H1 (cell line): Measurements from ENCODE around the gene MROH2A. TPM values are rescaled to one million over a fixed set of nuclear protein-coding genes. Genes with fewer than 3 reads are reported as not detected.

Source experiments
- CTCF ChIA-PET: fragments of 300-600 bp; sonication (Branson Sonifier 250); formaldehyde crosslinking; loops from one replicate; lab custom pipeline; 2021; ENCODE audit not compliant: partially characterized antibody; lab: Charles Lee
- POLR2A ChIA-PET: fragments of 300-600 bp; sonication (Branson Sonifier 250); formaldehyde crosslinking; loops from one replicate; lab custom pipeline; 2021; ENCODE audit warnings: inconsistent platforms; ENCODE audit not compliant: partially characterized antibody; lab: Charles Lee
- DNase-seq, 2 experiments: peaks; one replicate each; pipeline versions ENCODE4 v3.0.0 to v3.0.0-alpha.2; 2010 to 2022; ENCODE audit warnings: low spot score in 2 of 2, low read depth in 1 of 2, mixed read lengths in 1 of 2
- FAIRE-seq: peaks from 2 replicates; lab custom pipeline; 2011; peaks lifted over from hg19 to GRCh38; lab: Jason Lieb, UNC
- H2AFZ ChIP-seq: 2 replicates; pipeline ENCODE4 v1.8.1; 2012; ENCODE audit warnings: low read length, inconsistent platforms
- H2AK5ac ChIP-seq: 2 replicates; pipeline ENCODE4 v1.6.1; 2013; ENCODE audit warnings: low read depth, low read length
- H2BK120ac ChIP-seq: replicated peaks from 2 replicates; pipeline ENCODE3; 2013; ENCODE audit warnings: low read depth, low read length, inconsistent platforms
- H2BK12ac ChIP-seq: 2 replicates; pipeline ENCODE4 v1.6.1; 2013; ENCODE audit warnings: low read depth, low read length
- H2BK15ac ChIP-seq: 2 replicates; pipeline ENCODE4 v1.6.1; 2013; ENCODE audit warnings: low read length
- H2BK20ac ChIP-seq: 2 replicates; pipeline ENCODE4 v1.6.1; 2013; ENCODE audit warnings: low read length
- H2BK5ac ChIP-seq: 2 replicates; pipeline ENCODE4 v1.6.1; 2013; ENCODE audit warnings: low read depth, low read length
- H3K14ac ChIP-seq: 2 replicates; pipeline ENCODE4 v1.6.1; 2013; ENCODE audit warnings: inconsistent platforms; ENCODE audit not compliant: insufficient read length
- H3K18ac ChIP-seq: 2 replicates; pipeline ENCODE4 v1.6.1; 2013; ENCODE audit warnings: low read length; ENCODE audit errors: extremely low read depth
- H3K23ac ChIP-seq: 2 replicates; pipeline ENCODE4 v1.6.1; 2013; ENCODE audit warnings: inconsistent platforms; ENCODE audit not compliant: insufficient read length
- H3K23me2 ChIP-seq: 2 replicates; pipeline ENCODE4 v1.6.1; 2013; ENCODE audit warnings: low read depth, low read length
- H3K27ac ChIP-seq: 2 replicates; pipeline ENCODE4 v1.6.1; 2011; ENCODE audit warnings: low read depth, low read length, inconsistent platforms
- H3K27me3 ChIP-seq, 4 experiments: replicated peaks in 1 of 4; 1 replicate in 1 of 4; 2 replicates in 3 of 4; pipeline versions ENCODE4 v1.6.1 to v1.8.1; 2011 to 2013; ENCODE audit warnings: low read length in 3 of 4, mild to moderate bottlenecking in 3 of 4, inconsistent platforms in 2 of 4, mixed read lengths in 2 of 4, moderate library complexity in 1 of 4; ENCODE audit not compliant: control insufficient read depth in 3 of 4, insufficient read depth in 3 of 4; ENCODE audit errors: extremely low read depth in 1 of 4
- H3K36me3 ChIP-seq, 4 experiments: 2 replicates each; pipeline versions ENCODE4 v1.6.1 to v1.8.1; 2011 to 2013; ENCODE audit warnings: mild to moderate bottlenecking in 4 of 4, low read length in 3 of 4, moderate library complexity in 2 of 4, control low read depth in 1 of 4, inconsistent platforms in 1 of 4; ENCODE audit not compliant: insufficient read depth in 4 of 4, control insufficient read depth in 2 of 4
- H3K4ac ChIP-seq: replicated peaks from 2 replicates; pipeline ENCODE3; 2013; ENCODE audit warnings: low read length, low read depth, mixed read lengths, inconsistent platforms; ENCODE audit not compliant: insufficient read length
- H3K4me1 ChIP-seq, 4 experiments: replicated peaks in 1 of 4; 1 replicate in 1 of 4; 2 replicates in 3 of 4; pipeline versions ENCODE4 v1.6.1 to v1.8.1; 2011 to 2013; ENCODE audit warnings: low read length in 3 of 4, inconsistent platforms in 2 of 4, mixed read lengths in 1 of 4; ENCODE audit not compliant: insufficient read depth in 4 of 4, control insufficient read depth in 3 of 4
- H3K4me2 ChIP-seq, 2 experiments: 2 replicates each; pipeline versions ENCODE4 v1.6.1 to v1.8.1; 2011 to 2013; ENCODE audit warnings: low read depth in 2 of 2, low read length in 2 of 2, control low read depth in 1 of 2, inconsistent platforms in 1 of 2, mild to moderate bottlenecking in 1 of 2; ENCODE audit not compliant: insufficient read depth in 1 of 2
- H3K4me3 ChIP-seq, 4 experiments: fragments of 200-600, 300-600 bp in 1 of 4; sonication (generic), shearing (Covaris generic), sonication (Bioruptor Twin) in 1 of 4; 2 replicates each; pipeline versions ENCODE4 v1.5.1 to v1.8.1; 2011 to 2016; ENCODE audit warnings: low read length in 4 of 4, low read depth in 3 of 4, control low read depth in 2 of 4, inconsistent platforms in 2 of 4, mild to moderate bottlenecking in 2 of 4, mixed read lengths in 1 of 4, moderate library complexity in 1 of 4; ENCODE audit not compliant: insufficient read depth in 2 of 4; ENCODE audit errors: extremely low read depth in 1 of 4
- H3K56ac ChIP-seq: replicated peaks from 2 replicates; pipeline ENCODE3; 2013; ENCODE audit warnings: low read depth, mild to moderate bottlenecking, mixed read lengths, low read length, inconsistent platforms; ENCODE audit not compliant: insufficient read length
- H3K79me1 ChIP-seq: 2 replicates; pipeline ENCODE4 v1.6.1; 2013; ENCODE audit warnings: low read depth, low read length, control low read depth
- H3K79me2 ChIP-seq, 2 experiments: 2 replicates each; pipeline versions ENCODE4 v1.6.1 to v1.8.1; 2012 to 2013; ENCODE audit warnings: low read length in 2 of 2, mild to moderate bottlenecking in 2 of 2, inconsistent platforms in 1 of 2; ENCODE audit not compliant: insufficient read depth in 2 of 2, control insufficient read depth in 1 of 2
- H3K9ac ChIP-seq, 4 experiments: replicated peaks in 1 of 4; 1 replicate in 1 of 4; 2 replicates in 3 of 4; pipeline versions ENCODE4 v1.6.1 to v1.8.1; 2011 to 2013; ENCODE audit warnings: low read depth in 3 of 4, low read length in 3 of 4, control low read depth in 2 of 4, mild to moderate bottlenecking in 2 of 4, moderate library complexity in 2 of 4, inconsistent platforms in 1 of 4; ENCODE audit errors: extremely low read depth in 1 of 4
- H3K9me3 ChIP-seq, 2 experiments: 2 replicates each; pipeline versions ENCODE4 v1.6.1 to v1.8.1; 2012 to 2013; ENCODE audit warnings: mild to moderate bottlenecking in 2 of 2, moderate library complexity in 2 of 2, control low read depth in 1 of 2, inconsistent platforms in 1 of 2, low read depth in 1 of 2, low read length in 1 of 2, mixed read lengths in 1 of 2; ENCODE audit not compliant: insufficient read depth in 2 of 2
- H4K20me1 ChIP-seq, 2 experiments: replicated peaks in 1 of 2; 2 replicates each; pipeline versions ENCODE3 to v1.8.1; 2011 to 2013; ENCODE audit warnings: inconsistent platforms in 2 of 2, low read length in 2 of 2, mild to moderate bottlenecking in 1 of 2; ENCODE audit not compliant: insufficient read depth in 2 of 2, control insufficient read depth in 1 of 2
- H4K5ac ChIP-seq: 2 replicates; pipeline ENCODE4 v1.6.1; 2013; ENCODE audit warnings: low read length, low read depth, mixed read lengths, inconsistent platforms; ENCODE audit not compliant: insufficient read length
- H4K8ac ChIP-seq: 2 replicates; pipeline ENCODE4 v1.8.0; 2013; ENCODE audit warnings: mild to moderate bottlenecking, moderate library complexity, low read length, inconsistent platforms; ENCODE audit not compliant: insufficient read depth; ENCODE audit errors: extremely low read depth
- H4K91ac ChIP-seq: replicated peaks from 2 replicates; pipeline ENCODE3; 2013; ENCODE audit warnings: low read length, mixed read lengths, inconsistent platforms; ENCODE audit not compliant: insufficient read length
- CREB1 ChIP-seq: IDR thresholded peaks from 2 replicates; pipeline ENCODE4 v1.6.1; 2012; ENCODE audit warnings: inconsistent platforms
- FOSL1 ChIP-seq: IDR thresholded peaks from 2 replicates; pipeline ENCODE4 v1.6.1; 2011; ENCODE audit warnings: mild to moderate bottlenecking, low read depth, low read length, moderate library complexity; ENCODE audit not compliant: insufficient read depth
- HDAC6 ChIP-seq: IDR thresholded peaks from one replicate; pipeline ENCODE4 v1.7.1; 2012; ENCODE audit warnings: low read depth, mild to moderate bottlenecking, inconsistent platforms, low read length, moderate library complexity
- JUN ChIP-seq: IDR thresholded peaks from 2 replicates; pipeline ENCODE4 v1.6.1; 2011; ENCODE audit warnings: low read depth, mild to moderate bottlenecking, improper control_type of control experiment, low read length
- KDM1A ChIP-seq: fragments of 200-600, 300-600 bp; sonication (generic); IDR thresholded peaks from 2 replicates; pipeline ENCODE4 v1.7.1; 2016; ENCODE audit warnings: mild to moderate bottlenecking, low read length, borderline replicate concordance
- RAD21 ChIP-seq, 2 experiments: IDR thresholded peaks in 1 of 2; conservative IDR thresholded peaks in 1 of 2; 2 replicates each; pipeline ENCODE4 v1.6.1; 2011; ENCODE audit warnings: low read depth in 2 of 2, low read length in 2 of 2, improper control_type of control experiment in 1 of 2, inconsistent platforms in 1 of 2, mild to moderate bottlenecking in 1 of 2, moderate library complexity in 1 of 2
- RNF2 ChIP-seq: fragments of 200-900, 300-1000 bp; sonication (generic); IDR thresholded peaks from 2 replicates; pipeline ENCODE4 v1.7.1; 2016; ENCODE audit warnings: borderline replicate concordance, low read depth, mild to moderate bottlenecking, antibody characterized with exemption, low read length; ENCODE audit not compliant: poor library complexity, severe bottlenecking; ENCODE audit errors: missing control alignments
- SIN3A ChIP-seq, 2 experiments: IDR thresholded peaks in 1 of 2; conservative IDR thresholded peaks in 1 of 2; 2 replicates each; pipeline ENCODE4 v1.6.1; 2011 to 2012; ENCODE audit warnings: low read length in 2 of 2, improper control_type of control experiment in 1 of 2, low read depth in 1 of 2, mild to moderate bottlenecking in 1 of 2
- SP2 ChIP-seq: IDR thresholded peaks from 2 replicates; pipeline ENCODE4 v1.6.1; 2012; ENCODE audit warnings: mild to moderate bottlenecking, low read length, inconsistent platforms
- SRF ChIP-seq: IDR thresholded peaks from 2 replicates; pipeline ENCODE4 v1.6.1; 2011; ENCODE audit warnings: mild to moderate bottlenecking, low read depth, low read length, moderate library complexity
- TAF1 ChIP-seq: IDR thresholded peaks from 2 replicates; pipeline ENCODE4 v1.6.1; 2011; ENCODE audit warnings: mild to moderate bottlenecking, low read depth, low read length
- WGBS, 2 experiments: shearing (Covaris generic) in 1 of 2; methylation state at CpG; one replicate each; pipeline versions ENCODE4 v1.1.6 to v1.1.7; 2013 to 2015; ENCODE audit warnings: low lambda C conversion rate in 2 of 2, mixed read lengths in 2 of 2, inconsistent platforms in 1 of 2, low coverage in 1 of 2, missing lambda C conversion rate in 1 of 2; ENCODE audit not compliant: insufficient replicate concordance in 2 of 2, insufficient coverage in 1 of 2, insufficient read length in 1 of 2; ENCODE audit errors: extremely low coverage in 1 of 2, missing lambda C conversion rate in 1 of 2; 5-methylcytosine and 5-hydroxymethylcytosine counted together
- polyA plus RNA-seq, 7 experiments: library from polyadenylated mRNA; depleted of rRNA in 3 of 7; stranded (reverse) in 5 of 7; unstranded in 2 of 7; fragments of >200 nt in 5 of 7; fragments of 200-250 nt in 2 of 7; gene quantifications; 1 replicate in 5 of 7; 2 replicates in 1 of 7; 4 replicates in 1 of 7; pipeline versions ENCODE4 v1.2.1 to v1.2.3, GENCODE V29; 2011 to 2013; ENCODE audit warnings: missing spikeins in 2 of 7, mixed read lengths in 2 of 7
- total RNA-seq: library from RNA; stranded (reverse); fragmentation: NEBNext Ultra II Directional; extraction: Animal tissue kit (Norgen Biotek cat#: 25700); gene quantifications from 2 replicates; pipeline ENCODE4 v1.2.1, GENCODE V29; 2021

Gene MROH2A
- total and polyA plus RNA-seq, 2 of the 8 experiments (the other 6 are each of a cell fraction or from before 2014, with no cell fraction given), result not detected

- H2AK5ac ChIP-seq, result no peak overlapping the region
- H3K9me3 ChIP-seq, result no peaks in the 10 kb centered on the region
- H3K4me2 ChIP-seq, result no peak overlapping the region
- ChIA-PET POLR2A (no interaction called here), CTCF (no interaction called here)
- H3K9ac ChIP-seq, result no peak overlapping the region
- H3K27me3 ChIP-seq, result no peaks in the 10 kb centered on the region
- no peak overlapping the region for H4K91ac ChIP-seq
- H3K18ac ChIP-seq, result no peak overlapping the region
- no peaks in the 10 kb centered on the region for H3K4me1 ChIP-seq
- H3K36me3 ChIP-seq, result no peaks in the 10 kb centered on the region
- H3K4ac ChIP-seq, result no peak overlapping the region
- no peak overlapping the region for H3K27ac ChIP-seq
- WGBS, 2 experiments, result 89% methylated on average over 2 of the region's 2 CpGs; no CpG with 5 or more reads in 1 of the 2 experiments
- H3K23me2 ChIP-seq, result no peaks in the 10 kb centered on the region
- no peak overlapping the region for H4K8ac ChIP-seq
- H3K79me2 ChIP-seq, result no peaks in the 10 kb centered on the region
- DNase-seq, result no peak
- H2BK5ac ChIP-seq, result no peak overlapping the region
- no peak overlapping the region for H2BK12ac ChIP-seq
- H2BK20ac ChIP-seq, result no peak overlapping the region
- no peak overlapping the region for H3K56ac ChIP-seq
- no peak overlapping the region for H3K4me3 ChIP-seq
- TF ChIP-seq JUN (no peak), FOSL1 (no peak), SIN3A (conservative IDR thresholded peaks at IDR 0.05 in 1 of 2, IDR thresholded peaks at IDR 0.05 in 1 of 2; ENCODE audit: low read depth in 1 of 2, low read length in 2 of 2) (no peak), CREB1 (no peak), RAD21 (IDR thresholded peaks at IDR 0.05 in 1 of 2, conservative IDR thresholded peaks at IDR 0.05 in 1 of 2; ENCODE audit: low read depth in 2 of 2, low read length in 2 of 2) (no peak), HDAC6 (no peak), TAF1 (no peak), KDM1A (no peak), SP2 (no peak), RNF2 (no peak), SRF (no peak)
- no peaks in the 10 kb centered on the region for H3K79me1 ChIP-seq
- H2BK120ac ChIP-seq, result no peak overlapping the region
- H2BK15ac ChIP-seq, result no peak overlapping the region
- H3K14ac ChIP-seq, result no peak overlapping the region
- H2AFZ ChIP-seq, result no peak overlapping the region
- no peaks in the 10 kb centered on the region for H4K20me1 ChIP-seq
- no peak overlapping the region for H3K23ac ChIP-seq
- no peak overlapping the region for H4K5ac ChIP-seq
- no peak for FAIRE-seq
Observed at GRCh38 chr2:233816334-233816733, 38.2 kb downstream of the MROH2A start.
